ENCODE data around the gene FCHSD2. TPM values are rescaled to one million over a fixed set of nuclear protein-coding genes. Genes with fewer than 3 reads are reported as not detected.

Gene FCHSD2
- total RNA-seq, 4 donors from 2014 or later = 5.7 to 16.8 (median 7.9) TPM

DNA sequence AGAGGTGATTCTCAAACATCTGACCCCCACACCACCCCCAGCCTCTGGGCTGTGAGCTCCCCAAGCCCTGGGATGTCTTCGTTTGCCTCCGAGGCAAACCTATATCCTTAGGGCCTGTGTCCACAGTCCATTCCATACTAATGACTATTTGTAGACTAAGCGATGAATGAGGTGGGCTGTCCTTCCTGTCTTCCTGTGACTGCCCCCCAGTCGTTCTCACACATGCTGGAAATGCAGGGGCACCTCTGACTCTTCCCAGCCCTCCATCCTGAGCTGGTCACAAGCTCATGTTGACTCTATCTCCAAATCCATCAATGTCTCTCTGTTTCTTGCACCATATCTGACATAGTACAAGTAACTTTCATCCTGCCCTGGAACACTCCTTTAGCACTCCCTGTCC, 323.1 kb downstream of the FCHSD2 start:
- H3K4me1 ChIP-seq = peaks cover 56% of the 10 kb centered on the region
- WGBS = 73% methylated on average over 4 of the region's 4 CpGs
- no peak overlapping the region for H3K4me3 ChIP-seq
- no peaks in the 10 kb centered on the region for H3K9me3 ChIP-seq
- peaks cover 24% of the 10 kb centered on the region for H3K36me3 ChIP-seq
- no peak for DNase-seq (ENCODE audit: low spot score in 2 of 2)
- no peaks in the 10 kb centered on the region for H3K27me3 ChIP-seq
- TF ChIP-seq POLR2A (IDR thresholded peaks at IDR 0.05) (no peak), EP300 (IDR thresholded peaks at IDR 0.05) (no peak), POLR2AphosphoS5 (IDR thresholded peaks at IDR 0.05) (no peak)
- TF ChIP-seq, protein P1, sequence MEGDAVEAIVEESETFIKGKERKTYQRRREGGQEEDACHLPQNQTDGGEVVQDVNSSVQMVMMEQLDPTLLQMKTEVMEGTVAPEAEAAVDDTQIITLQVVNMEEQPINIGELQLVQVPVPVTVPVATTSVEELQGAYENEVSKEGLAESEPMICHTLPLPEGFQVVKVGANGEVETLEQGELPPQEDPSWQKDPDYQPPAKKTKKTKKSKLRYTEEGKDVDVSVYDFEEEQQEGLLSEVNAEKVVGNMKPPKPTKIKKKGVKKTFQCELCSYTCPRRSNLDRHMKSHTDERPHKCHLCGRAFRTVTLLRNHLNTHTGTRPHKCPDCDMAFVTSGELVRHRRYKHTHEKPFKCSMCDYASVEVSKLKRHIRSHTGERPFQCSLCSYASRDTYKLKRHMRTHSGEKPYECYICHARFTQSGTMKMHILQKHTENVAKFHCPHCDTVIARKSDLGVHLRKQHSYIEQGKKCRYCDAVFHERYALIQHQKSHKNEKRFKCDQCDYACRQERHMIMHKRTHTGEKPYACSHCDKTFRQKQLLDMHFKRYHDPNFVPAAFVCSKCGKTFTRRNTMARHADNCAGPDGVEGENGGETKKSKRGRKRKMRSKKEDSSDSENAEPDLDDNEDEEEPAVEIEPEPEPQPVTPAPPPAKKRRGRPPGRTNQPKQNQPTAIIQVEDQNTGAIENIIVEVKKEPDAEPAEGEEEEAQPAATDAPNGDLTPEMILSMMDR (IDR thresholded peaks at IDR 0.05) = no peak
- peak overlapping the region; percentile 85 for H3K27ac ChIP-seq

DNA sequence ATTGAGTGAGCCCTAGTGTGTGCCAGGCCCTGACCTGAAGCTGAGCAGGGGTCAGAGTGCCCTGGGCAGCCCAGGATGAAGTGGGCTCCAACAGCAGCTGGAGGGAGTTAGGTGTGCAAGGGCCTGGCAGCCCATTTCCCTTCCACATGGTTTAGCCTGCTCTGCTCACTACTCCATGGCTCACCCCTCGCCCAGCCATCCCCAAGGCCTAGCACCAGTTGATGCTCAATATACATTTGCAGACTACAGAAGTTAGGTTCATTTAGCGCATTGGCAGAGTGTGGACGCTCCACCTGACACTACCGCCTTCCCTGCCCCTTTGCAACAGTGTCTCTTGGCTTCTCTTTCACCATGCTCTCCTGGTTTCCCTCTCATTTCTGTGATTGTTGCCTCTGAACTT, 324.2 kb downstream of the FCHSD2 start:
- no peak overlapping the region for H3K27ac ChIP-seq
- peaks cover 19% of the 10 kb centered on the region for H3K36me3 ChIP-seq
- peaks cover 64% of the 10 kb centered on the region for H3K4me1 ChIP-seq
- 90% methylated on average over 4 of the region's 4 CpGs for WGBS
- TF ChIP-seq EP300 (IDR thresholded peaks at IDR 0.05) (no peak), POLR2AphosphoS5 (IDR thresholded peaks at IDR 0.05) (no peak), POLR2A (IDR thresholded peaks at IDR 0.05) (no peak)
- TF ChIP-seq, protein P1 (IDR thresholded peaks at IDR 0.05) = no peak
- H3K4me3 ChIP-seq = no peak overlapping the region
- no peaks in the 10 kb centered on the region for H3K9me3 ChIP-seq
- no peaks in the 10 kb centered on the region for H3K27me3 ChIP-seq
- DNase-seq (ENCODE audit: low spot score in 2 of 2) = no peak

DNA sequence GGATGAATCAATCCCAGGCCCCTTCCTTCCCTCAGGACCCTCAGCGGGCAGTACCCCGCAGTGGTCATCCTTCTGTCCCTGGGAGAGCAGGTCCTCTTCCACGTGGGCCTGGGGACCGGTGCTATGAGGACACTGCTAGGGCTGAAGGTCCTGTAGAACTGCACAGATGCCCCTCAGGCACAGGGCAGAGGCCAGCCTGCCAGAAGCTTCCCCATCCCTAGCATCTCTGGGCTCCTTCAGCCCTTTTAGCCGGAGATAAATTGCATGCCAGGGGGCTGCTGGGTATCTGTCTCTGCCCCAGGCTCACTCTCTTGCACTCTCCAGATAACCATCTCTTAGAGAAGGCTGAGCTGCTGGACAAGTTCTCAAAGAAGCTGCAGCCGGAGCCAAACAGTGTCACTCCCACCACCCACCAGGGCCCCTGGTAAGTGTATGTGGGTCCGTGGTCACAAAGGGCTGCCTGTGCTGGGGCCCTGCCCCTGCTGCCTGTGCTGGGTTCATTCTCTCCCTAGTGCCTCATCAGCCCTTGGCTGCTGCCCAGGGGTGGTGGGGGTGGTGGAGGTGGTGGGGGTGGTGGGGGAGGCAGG, 325.6 kb downstream of the FCHSD2 start:
- WGBS = 49% methylated on average over 3 of the region's 7 CpGs
- no peak overlapping the region for H3K27ac ChIP-seq
- peak overlapping the region; percentile 97 for H3K4me3 ChIP-seq

DNA sequence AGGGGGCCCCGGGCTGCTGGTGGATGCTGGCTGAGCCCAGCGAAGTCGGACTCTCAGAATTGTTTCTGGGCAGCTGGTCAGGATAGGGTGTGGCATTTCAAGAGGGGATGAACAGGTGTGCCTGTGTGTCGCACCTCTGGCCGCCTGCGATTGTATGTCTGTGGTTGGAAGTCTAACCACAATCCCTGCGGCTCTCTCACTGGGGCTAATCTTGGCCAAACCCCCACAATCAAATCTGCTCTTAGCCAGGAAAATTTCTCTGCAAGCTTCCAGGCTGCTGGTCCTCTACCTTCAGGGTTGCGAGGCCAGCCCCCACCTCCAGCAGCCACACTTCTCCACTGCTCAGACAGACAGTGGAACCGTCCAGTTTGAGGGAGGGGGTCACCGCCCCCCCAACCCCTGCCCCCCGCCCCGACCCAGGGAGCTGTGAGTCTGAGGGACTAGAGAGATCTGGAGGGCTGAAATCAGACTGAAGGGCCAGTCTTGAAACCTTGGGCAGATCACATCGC, 327.0 kb downstream of the FCHSD2 start:
- Histone ChIP-seq H3K9me3 (no peaks in the 10 kb centered on the region), H3K36me3 (peaks cover 15% of the 10 kb centered on the region), H3K4me3 (peak overlapping the region; percentile 97), H3K27ac (peak overlapping the region; percentile 97), H3K27me3 (no peaks in the 10 kb centered on the region), H3K4me1 (peaks cover 61% of the 10 kb centered on the region)
- TF ChIP-seq POLR2AphosphoS5 (IDR thresholded peaks at IDR 0.05) (no peak), EP300 (IDR thresholded peaks at IDR 0.05) (no peak), POLR2A (IDR thresholded peaks at IDR 0.05) (no peak)
- TF ChIP-seq, protein P1 (IDR thresholded peaks at IDR 0.05) = no peak
- WGBS = 30% methylated on average over 4 of the region's 13 CpGs
- no peak for DNase-seq (ENCODE audit: low spot score in 2 of 2)

More for the DNA sequence above, 325.6 kb downstream of the FCHSD2 start:
- H3K36me3 ChIP-seq = peaks cover 15% of the 10 kb centered on the region
- no peaks in the 10 kb centered on the region for H3K27me3 ChIP-seq
- H3K4me1 ChIP-seq = peaks cover 68% of the 10 kb centered on the region
- TF ChIP-seq, protein P1 (IDR thresholded peaks at IDR 0.05) = no peak
- TF ChIP-seq POLR2AphosphoS5 (IDR thresholded peaks at IDR 0.05) (no peak), POLR2A (IDR thresholded peaks at IDR 0.05) (no peak)
- DNase-seq (ENCODE audit: low spot score in 2 of 2) = no peak
- no peaks in the 10 kb centered on the region for H3K9me3 ChIP-seq

DNA sequence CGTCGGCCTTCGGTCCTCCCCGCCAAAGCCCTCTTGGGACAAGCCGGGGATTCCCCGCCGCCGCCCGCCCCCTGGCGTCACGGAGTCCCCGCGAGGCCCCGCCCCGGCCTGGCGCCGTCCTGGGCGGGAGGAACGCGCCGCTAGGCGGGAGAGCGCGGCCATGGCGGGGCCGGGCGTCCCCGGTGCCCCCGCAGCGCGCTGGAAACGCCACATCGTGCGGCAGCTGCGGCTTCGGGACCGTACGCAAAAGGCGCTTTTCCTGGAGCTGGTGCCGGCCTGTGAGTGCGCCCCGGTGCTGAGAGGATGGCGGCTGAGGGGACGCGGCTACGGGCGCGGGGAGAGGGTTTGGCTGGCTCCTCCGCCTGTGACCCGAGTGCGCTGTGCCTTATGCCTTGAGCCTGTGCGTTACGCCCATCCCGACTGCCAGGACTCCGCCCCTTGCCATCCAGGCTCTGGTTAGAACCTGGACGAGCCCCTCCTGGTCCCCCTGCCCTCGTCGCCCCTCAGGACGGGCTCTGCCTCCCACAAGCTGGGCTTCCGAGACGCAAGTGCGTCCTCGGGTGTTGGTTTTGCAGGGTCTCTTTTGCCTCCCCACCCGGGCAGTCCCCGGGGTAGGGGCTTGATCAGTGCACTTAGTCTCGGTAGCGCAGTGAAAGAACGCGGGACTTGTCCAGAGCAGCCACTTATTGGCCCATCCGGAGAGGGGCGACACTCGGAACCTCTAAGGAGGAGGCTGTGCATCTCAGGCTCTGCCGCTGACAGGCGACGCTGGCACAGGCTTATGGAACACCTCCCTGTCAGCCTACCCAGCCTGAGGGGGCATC, 327.6 kb downstream of the FCHSD2 start, which contains the start of gene ATG16L2:
Gene ATG16L2 (plus strand): TSS at position 126 of the 824 bp plus-strand sequence. CDS start 35 bp downstream, at position 161.
- Histone ChIP-seq H3K27ac (peak within 1 kb of the TSS; percentile 97), H3K27me3 (no peaks in the 10 kb centered on the region), H3K9me3 (no peaks in the 10 kb centered on the region), H3K4me3 (peak within 1 kb of the TSS; percentile 97), H3K36me3 (peaks cover 15% of the 10 kb centered on the region), H3K4me1 (peaks cover 54% of the 10 kb centered on the region)
- TF ChIP-seq, protein P1 (IDR thresholded peaks at IDR 0.05) = peak; percentile 19 to 38
- TF ChIP-seq EP300 (IDR thresholded peaks at IDR 0.05) (no peak), POLR2A (IDR thresholded peaks at IDR 0.05) (peak; percentile 47 to 51), POLR2AphosphoS5 (IDR thresholded peaks at IDR 0.05) (no peak)
- DNase-seq (ENCODE audit: low spot score in 2 of 2) = peak; percentile 91
- 2% methylated on average over 12 of the region's 75 CpGs for WGBS

Measured in suprapubic skin (tissue), 4 donors.